GM18873 (cell line): ENCODE measurements around the gene CWF19L1.
A peak's percentile ranks its signal among the peaks of the same experiment; 100 is the strongest.

Experiments
- ATAC-seq: cut with Tn5 transposase; IDR thresholded peaks from one replicate; pipeline ENCODE4 v1.9.1; 2021; ENCODE audit warnings: mild to moderate bottlenecking, moderate library complexity, moderate number of reproducible peaks; ENCODE audit not compliant: unreplicated experiment, low FRiP score

Gene CWF19L1

GRCh38 chr10:100254191-100254590, 13.2 kb downstream of the CWF19L1 start:
- ATAC-seq, result no peak

GRCh38 chr10:100253041-100253440, 14.4 kb downstream of the CWF19L1 start:
- ATAC-seq, result no peak

- no peak for ATAC-seq
Observed at GRCh38 chr10:100248820-100249219, 18.6 kb downstream of the CWF19L1 start.

GRCh38 chr10:100245484-100246220, 21.8 kb downstream of the CWF19L1 start:
- no peak for ATAC-seq

- ATAC-seq, result no peak
Observed at GRCh38 chr10:100239851-100240250, 27.6 kb downstream of the CWF19L1 start.

- ATAC-seq, result no peak
Observed at GRCh38 chr10:100238429-100238828, 29.0 kb downstream of the CWF19L1 start.

- no peak for ATAC-seq
Observed at GRCh38 chr10:100232101-100232500, 35.3 kb downstream of the CWF19L1 start.

- ATAC-seq, result no peak
Observed at GRCh38 chr10:100229819-100230422, 37.5 kb downstream of the CWF19L1 start.

- no peak for ATAC-seq
Observed at GRCh38 chr10:100223879-100224278, 43.6 kb downstream of the CWF19L1 start.

- no peak for ATAC-seq
Observed at GRCh38 chr10:100222529-100222928, 44.9 kb downstream of the CWF19L1 start.

GRCh38 chr10:100216006-100216405, 51.4 kb downstream of the CWF19L1 start:
- no peak for ATAC-seq

- no peak for ATAC-seq
Observed at GRCh38 chr10:100209303-100209702, 58.1 kb downstream of the CWF19L1 start.

- ATAC-seq, result no peak
Observed at GRCh38 chr10:100208276-100208675, 59.2 kb downstream of the CWF19L1 start.

- ATAC-seq, result no peak
Observed at GRCh38 chr10:100204370-100204769, 63.1 kb downstream of the CWF19L1 start.

GRCh38 chr10:100201549-100201948, 65.9 kb downstream of the CWF19L1 start:
- no peak for ATAC-seq

GRCh38 chr10:100194711-100195110, 72.7 kb downstream of the CWF19L1 start:
- no peak for ATAC-seq

- ATAC-seq, result no peak
Observed at GRCh38 chr10:100192350-100192749, 75.1 kb downstream of the CWF19L1 start.

GRCh38 chr10:100186253-100187212, 80.9 kb downstream of the CWF19L1 start:
- peak; percentile 40 for ATAC-seq

- ATAC-seq, result peak; percentile 50
Observed at GRCh38 chr10:100185364-100186252, 81.8 kb downstream of the CWF19L1 start, which contains the start of gene ERLIN1. Gene ERLIN1 (minus strand): TSS chr10:100186029. CDS start chr10:100185626, 403 bp downstream.

- ATAC-seq, result no peak
Observed at GRCh38 chr10:100184840-100185239, 82.6 kb downstream of the CWF19L1 start.
